HepG2 (cell line): ENCODE measurements around the gene MSI2. TPM values are rescaled to one million over a fixed set of nuclear protein-coding genes. Genes with fewer than 3 reads are reported as not detected.

Source experiments
- ATAC-seq: fragments of 200-7000 bp; cut with Tn5 transposase; 3 replicates; pipeline ENCODE4 v1.9.1; 2020; ENCODE audit warnings: mild to moderate bottlenecking, moderate library complexity
- BruUV-seq: library from RNA; stranded (reverse); fragments of 400-500 nt; replicated peaks from 2 replicates; lab custom pipeline; 2021; lab: Mats Ljungman, UMichigan
- CTCF ChIA-PET: fragments of 300-600 bp; formaldehyde crosslinking; extraction: SDS; loops from one replicate; lab custom pipeline; 2021; ENCODE audit warnings: low total read pairs, inconsistent platforms, low intra/inter-chr PET ratio; lab: Yijun Ruan, JAX
- POLR2A ChIA-PET: fragments of 350-600 bp; sonication (Branson Sonifier 250); formaldehyde crosslinking; loops from one replicate; lab custom pipeline; 2020; ENCODE audit warnings: antibody characterized with exemption, inconsistent platforms; lab: Yijun Ruan, JAX
- DNase-seq: peaks from one replicate; pipeline ENCODE4 v3.0.0-alpha.2; 2015; ENCODE audit warnings: low spot score
- FAIRE-seq: peaks from 3 replicates; lab custom pipeline; 2011; peaks lifted over from hg19 to GRCh38; lab: Jason Lieb, UNC
- H2AFZ ChIP-seq: one replicate; pipeline ENCODE4 v1.6.1; 2011; ENCODE audit warnings: low read length, inconsistent platforms
- H3K27ac ChIP-seq: fragments of 300-600 bp; 3 replicates; pipeline ENCODE4 v1.8.0; 2011; ENCODE audit warnings: mixed run types, mild to moderate bottlenecking, mixed read lengths, low read length, inconsistent platforms; ENCODE audit not compliant: insufficient read depth; ENCODE audit errors: extremely low read length
- H3K27me3 ChIP-seq, 2 experiments: fragments of 200-600 bp in 1 of 2; 2 replicates in 1 of 2; 3 replicates in 1 of 2; pipeline versions ENCODE4 v1.6.0 to v1.8.0; 2011; ENCODE audit warnings: low read length in 2 of 2, mild to moderate bottlenecking in 2 of 2, moderate library complexity in 2 of 2, inconsistent platforms in 1 of 2; ENCODE audit not compliant: insufficient read depth in 2 of 2, control insufficient read depth in 1 of 2
- H3K36me3 ChIP-seq, 2 experiments: fragments of 200-600 bp in 1 of 2; replicated peaks in 1 of 2; 2 replicates in 1 of 2; 3 replicates in 1 of 2; pipeline versions ENCODE4 v1.5.1 to v1.8.0; 2011; ENCODE audit warnings: low read length in 2 of 2, inconsistent platforms in 1 of 2; ENCODE audit not compliant: insufficient read depth in 2 of 2, control insufficient read depth in 1 of 2
- H3K4me1 ChIP-seq: 2 replicates; pipeline ENCODE4 v1.5.1; 2012; ENCODE audit warnings: low read length, inconsistent platforms; ENCODE audit not compliant: insufficient read depth
- H3K4me2 ChIP-seq: 2 replicates; pipeline ENCODE4 v1.6.0; 2011; ENCODE audit warnings: low read depth, low read length, inconsistent platforms
- H3K4me3 ChIP-seq, 3 experiments: fragments of 200-600 bp in 1 of 3; sonication (generic), shearing (Covaris generic) in 1 of 3; replicated peaks in 1 of 3; 2 replicates each; pipeline ENCODE4 v1.5.1; 2011 to 2016; ENCODE audit warnings: low read length in 3 of 3, inconsistent platforms in 2 of 3, low read depth in 2 of 3, mild to moderate bottlenecking in 2 of 3, control low read depth in 1 of 3, mixed read lengths in 1 of 3; ENCODE audit not compliant: insufficient read depth in 1 of 3
- H3K79me2 ChIP-seq: one replicate; pipeline ENCODE4 v1.6.1; 2011; ENCODE audit warnings: low read length, inconsistent platforms; ENCODE audit not compliant: insufficient read depth
- H3K9ac ChIP-seq: 2 replicates; pipeline ENCODE4 v1.6.0; 2011; ENCODE audit warnings: mild to moderate bottlenecking, low read depth, low read length, inconsistent platforms; ENCODE audit not compliant: insufficient read depth
- H3K9me3 ChIP-seq: 2 replicates; pipeline ENCODE4 v1.5.1; 2012; ENCODE audit warnings: mild to moderate bottlenecking, low read length
- H4K20me1 ChIP-seq: 2 replicates; pipeline ENCODE4 v1.6.0; 2011; ENCODE audit warnings: inconsistent platforms, mild to moderate bottlenecking, low read length, moderate library complexity; ENCODE audit not compliant: insufficient read depth
- HNRNPLL ChIP-seq: fragments of 200-400 bp; formaldehyde crosslinking; IDR thresholded peaks from 2 replicates; pipeline ENCODE4 v1.6.1; 2017; ENCODE audit warnings: mild to moderate bottlenecking, low read depth, low read length; ENCODE audit not compliant: poor library complexity, severe bottlenecking
- KDM3A ChIP-seq: IDR thresholded peaks from 2 replicates; pipeline ENCODE4 v1.6.1; 2018; ENCODE audit warnings: low read depth, missing compliant biosample characterization
- MEIS1 ChIP-seq: sonication (generic); formaldehyde crosslinking; IDR thresholded peaks from 2 replicates; pipeline ENCODE4 v1.9.0; 2021; ENCODE audit warnings: mild to moderate bottlenecking, missing genetic modification reagents, moderate library complexity, borderline replicate concordance
- SKI ChIP-seq: fragments of 450-650 bp; IDR thresholded peaks from one replicate; pipeline ENCODE4 v1.6.1; 2018; ENCODE audit warnings: mild to moderate bottlenecking; ENCODE audit not compliant: partially characterized antibody
- WIZ ChIP-seq: sonication (generic); formaldehyde crosslinking; IDR thresholded peaks from 2 replicates; pipeline ENCODE4 v1.5.1; 2020; ENCODE audit warnings: mild to moderate bottlenecking, missing genetic modification reagents
- ZBTB20 ChIP-seq: sonication (generic); formaldehyde crosslinking; IDR thresholded peaks from 2 replicates; pipeline ENCODE4 v1.8.1; 2023; ENCODE audit warnings: missing genetic modification reagents, low read depth, mild to moderate bottlenecking, borderline replicate concordance
- ZNF589 ChIP-seq: sonication (generic); formaldehyde crosslinking; conservative IDR thresholded peaks from 2 replicates; pipeline ENCODE4 v1.8.0; 2022; ENCODE audit warnings: mild to moderate bottlenecking, moderate library complexity, missing genetic modification reagents
- WGBS: methylation state at CpG from one replicate; pipeline ENCODE4 v1.1.6; 2017; ENCODE audit warnings: low lambda C conversion rate; 5-methylcytosine and 5-hydroxymethylcytosine counted together
- in situ Hi-C: cut with HindIII; loops from 2 replicates; pipeline ENCODE4 v1.10.0; 2017; ENCODE audit warnings: low pct_unique_long_range_greater_than_20kb; ENCODE audit not compliant: extremely low pct_ligation_motif_present
- intact Hi-C: fragments of 100-400 bp; cut with micrococcal nuclease; formaldehyde crosslinking; loops from one replicate; pipeline ENCODE4 v1.10.0; 2022; ENCODE audit not compliant: unreplicated experiment
- polyA plus RNA-seq, 8 experiments: library from polyadenylated mRNA; depleted of rRNA in 3 of 8; stranded (reverse) in 7 of 8; unstranded in 1 of 8; fragments of >200 nt; fragmentation: Illumina TruSeq in 4 of 8; extraction: Trizol in 4 of 8; gene quantifications; 2 replicates each; pipeline versions ENCODE4 v1.2.1 to v1.2.3, GENCODE V29; 2011 to 2016; ENCODE audit warnings: low read depth in 4 of 8, missing spikeins in 1 of 8, mixed read lengths in 1 of 8; ENCODE audit not compliant: insufficient read depth in 1 of 8
- total RNA-seq, 5 experiments: library from RNA; depleted of rRNA; stranded (reverse); fragments of >200 nt; fragmentation: Illumina TruSeq; extraction: Trizol; gene quantifications; 2 replicates each; pipeline ENCODE4 v1.2.3, GENCODE V29; 2016; ENCODE audit warnings: low read depth in 1 of 5
- TF ChIP-seq, protein P1 (sequence below): sonication (generic); formaldehyde crosslinking; IDR thresholded peaks from 2 replicates; pipeline ENCODE4 v1.8.0; 2022; ENCODE audit warnings: mild to moderate bottlenecking, missing genetic modification reagents, moderate library complexity
- TF ChIP-seq, protein P2 (sequence below): sonication (generic); formaldehyde crosslinking; IDR thresholded peaks from 2 replicates; pipeline ENCODE4 v1.5.1; 2020; ENCODE audit warnings: mild to moderate bottlenecking, missing genetic modification reagents, borderline replicate concordance
- TF ChIP-seq, protein P3 (sequence below): sonication (generic); formaldehyde crosslinking; IDR thresholded peaks from 2 replicates; pipeline ENCODE4 v1.5.0; 2020; ENCODE audit warnings: mild to moderate bottlenecking, missing genetic modification reagents, moderate library complexity
- TF ChIP-seq, protein P4 (sequence below): sonication (generic); formaldehyde crosslinking; IDR thresholded peaks from 2 replicates; pipeline ENCODE4 v1.4.0; 2020; ENCODE audit warnings: missing genetic modification reagents, borderline replicate concordance
- TF ChIP-seq, protein P5 (sequence below): sonication (generic); formaldehyde crosslinking; IDR thresholded peaks from 2 replicates; pipeline ENCODE4 v1.4.0; 2020; ENCODE audit warnings: missing genetic modification reagents
- TF ChIP-seq, protein P6 (sequence below): IDR thresholded peaks from 2 replicates; pipeline ENCODE4 v1.6.1; 2016

The MSI2 gene
- total and polyA plus RNA-seq, 2 of the 13 experiments (the other 11 are each of a cell fraction or from before 2014, with no cell fraction given) = 77.5 to 78.4 TPM

DNA sequence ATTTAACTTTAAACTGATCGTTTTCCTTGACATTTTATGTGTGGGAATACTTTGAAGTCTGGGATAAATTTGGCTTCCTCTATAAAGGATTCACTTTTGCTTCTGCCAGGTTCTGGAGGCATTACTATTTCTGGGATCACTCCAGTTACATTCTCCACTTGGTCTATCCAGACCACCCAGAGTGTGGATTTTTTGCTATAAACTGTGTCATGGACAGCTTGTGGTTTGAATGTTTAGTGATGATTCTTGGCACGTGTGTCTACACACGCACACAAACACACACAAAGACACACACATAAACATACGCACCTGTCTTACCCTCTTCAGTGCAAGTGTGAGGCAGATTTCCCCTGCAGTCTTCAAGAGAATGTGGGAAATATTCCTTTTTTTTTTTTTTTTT lies 27.4 kb upstream of the MSI2 start:
- DNase-seq (no peak), ATAC-seq (no peak), FAIRE-seq (no peak)
- POLR2A ChIA-PET = no interaction called here
- Histone ChIP-seq H3K79me2 (no peaks in the 10 kb centered on the region), H3K27ac (no peak overlapping the region), H3K4me1 (no peaks in the 10 kb centered on the region), H2AFZ (no peak overlapping the region), H3K36me3 (no peaks in the 10 kb centered on the region), H3K27me3 (peaks cover 0 to 6% of the 10 kb centered on the region in 2 experiments; a peak in 3 of 5 replicates), H3K9ac (no peak overlapping the region), H4K20me1 (no peaks in the 10 kb centered on the region), H3K4me2 (no peak overlapping the region), H3K9me3 (no peaks in the 10 kb centered on the region), H3K4me3 (no peak overlapping the region)
- no TSS peak for BruUV-seq
- WGBS = 37% methylated on average over 4 of the region's 4 CpGs
- in situ Hi-C loops (no loop called here), intact Hi-C loops (no loop called here)
- CTCF ChIA-PET = no interaction called here
- TF ChIP-seq KDM3A (CRISPR knock-in tag) (no peak), ZBTB20 (CRISPR knock-in tag) (no peak), WIZ (CRISPR knock-in tag) (no peak), SKI (no peak), HNRNPLL (no peak), ZNF589 (CRISPR knock-in tag) (no peak), MEIS1 (CRISPR knock-in tag) (no peak)
- TF ChIP-seq, protein P1, sequence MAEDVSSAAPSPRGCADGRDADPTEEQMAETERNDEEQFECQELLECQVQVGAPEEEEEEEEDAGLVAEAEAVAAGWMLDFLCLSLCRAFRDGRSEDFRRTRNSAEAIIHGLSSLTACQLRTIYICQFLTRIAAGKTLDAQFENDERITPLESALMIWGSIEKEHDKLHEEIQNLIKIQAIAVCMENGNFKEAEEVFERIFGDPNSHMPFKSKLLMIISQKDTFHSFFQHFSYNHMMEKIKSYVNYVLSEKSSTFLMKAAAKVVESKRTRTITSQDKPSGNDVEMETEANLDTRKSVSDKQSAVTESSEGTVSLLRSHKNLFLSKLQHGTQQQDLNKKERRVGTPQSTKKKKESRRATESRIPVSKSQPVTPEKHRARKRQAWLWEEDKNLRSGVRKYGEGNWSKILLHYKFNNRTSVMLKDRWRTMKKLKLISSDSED (CRISPR knock-in tag) = no peak
- TF ChIP-seq, protein P2, sequence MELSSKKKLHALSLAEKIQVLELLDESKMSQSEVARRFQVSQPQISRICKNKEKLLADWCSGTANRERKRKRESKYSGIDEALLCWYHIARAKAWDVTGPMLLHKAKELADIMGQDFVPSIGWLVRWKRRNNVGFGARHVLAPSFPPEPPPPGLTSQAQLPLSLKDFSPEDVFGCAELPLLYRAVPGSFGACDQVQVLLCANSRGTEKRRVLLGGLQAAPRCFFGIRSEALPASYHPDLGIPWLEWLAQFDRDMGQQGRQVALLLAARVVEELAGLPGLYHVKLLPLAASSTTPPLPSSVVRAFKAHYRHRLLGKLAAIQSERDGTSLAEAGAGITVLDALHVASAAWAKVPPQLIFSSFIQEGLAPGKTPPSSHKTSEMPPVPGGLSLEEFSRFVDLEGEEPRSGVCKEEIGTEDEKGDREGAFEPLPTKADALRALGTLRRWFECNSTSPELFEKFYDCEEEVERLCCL (CRISPR knock-in tag) = no peak
- TF ChIP-seq, protein P3, sequence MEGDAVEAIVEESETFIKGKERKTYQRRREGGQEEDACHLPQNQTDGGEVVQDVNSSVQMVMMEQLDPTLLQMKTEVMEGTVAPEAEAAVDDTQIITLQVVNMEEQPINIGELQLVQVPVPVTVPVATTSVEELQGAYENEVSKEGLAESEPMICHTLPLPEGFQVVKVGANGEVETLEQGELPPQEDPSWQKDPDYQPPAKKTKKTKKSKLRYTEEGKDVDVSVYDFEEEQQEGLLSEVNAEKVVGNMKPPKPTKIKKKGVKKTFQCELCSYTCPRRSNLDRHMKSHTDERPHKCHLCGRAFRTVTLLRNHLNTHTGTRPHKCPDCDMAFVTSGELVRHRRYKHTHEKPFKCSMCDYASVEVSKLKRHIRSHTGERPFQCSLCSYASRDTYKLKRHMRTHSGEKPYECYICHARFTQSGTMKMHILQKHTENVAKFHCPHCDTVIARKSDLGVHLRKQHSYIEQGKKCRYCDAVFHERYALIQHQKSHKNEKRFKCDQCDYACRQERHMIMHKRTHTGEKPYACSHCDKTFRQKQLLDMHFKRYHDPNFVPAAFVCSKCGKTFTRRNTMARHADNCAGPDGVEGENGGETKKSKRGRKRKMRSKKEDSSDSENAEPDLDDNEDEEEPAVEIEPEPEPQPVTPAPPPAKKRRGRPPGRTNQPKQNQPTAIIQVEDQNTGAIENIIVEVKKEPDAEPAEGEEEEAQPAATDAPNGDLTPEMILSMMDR (CRISPR knock-in tag) = no peak
- TF ChIP-seq, protein P4, sequence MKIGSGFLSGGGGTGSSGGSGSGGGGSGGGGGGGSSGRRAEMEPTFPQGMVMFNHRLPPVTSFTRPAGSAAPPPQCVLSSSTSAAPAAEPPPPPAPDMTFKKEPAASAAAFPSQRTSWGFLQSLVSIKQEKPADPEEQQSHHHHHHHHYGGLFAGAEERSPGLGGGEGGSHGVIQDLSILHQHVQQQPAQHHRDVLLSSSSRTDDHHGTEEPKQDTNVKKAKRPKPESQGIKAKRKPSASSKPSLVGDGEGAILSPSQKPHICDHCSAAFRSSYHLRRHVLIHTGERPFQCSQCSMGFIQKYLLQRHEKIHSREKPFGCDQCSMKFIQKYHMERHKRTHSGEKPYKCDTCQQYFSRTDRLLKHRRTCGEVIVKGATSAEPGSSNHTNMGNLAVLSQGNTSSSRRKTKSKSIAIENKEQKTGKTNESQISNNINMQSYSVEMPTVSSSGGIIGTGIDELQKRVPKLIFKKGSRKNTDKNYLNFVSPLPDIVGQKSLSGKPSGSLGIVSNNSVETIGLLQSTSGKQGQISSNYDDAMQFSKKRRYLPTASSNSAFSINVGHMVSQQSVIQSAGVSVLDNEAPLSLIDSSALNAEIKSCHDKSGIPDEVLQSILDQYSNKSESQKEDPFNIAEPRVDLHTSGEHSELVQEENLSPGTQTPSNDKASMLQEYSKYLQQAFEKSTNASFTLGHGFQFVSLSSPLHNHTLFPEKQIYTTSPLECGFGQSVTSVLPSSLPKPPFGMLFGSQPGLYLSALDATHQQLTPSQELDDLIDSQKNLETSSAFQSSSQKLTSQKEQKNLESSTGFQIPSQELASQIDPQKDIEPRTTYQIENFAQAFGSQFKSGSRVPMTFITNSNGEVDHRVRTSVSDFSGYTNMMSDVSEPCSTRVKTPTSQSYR (CRISPR knock-in tag) = no peak
- TF ChIP-seq, protein P5, sequence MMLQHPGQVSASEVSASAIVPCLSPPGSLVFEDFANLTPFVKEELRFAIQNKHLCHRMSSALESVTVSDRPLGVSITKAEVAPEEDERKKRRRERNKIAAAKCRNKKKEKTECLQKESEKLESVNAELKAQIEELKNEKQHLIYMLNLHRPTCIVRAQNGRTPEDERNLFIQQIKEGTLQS (CRISPR knock-in tag) = no peak
- TF ChIP-seq, protein P6, sequence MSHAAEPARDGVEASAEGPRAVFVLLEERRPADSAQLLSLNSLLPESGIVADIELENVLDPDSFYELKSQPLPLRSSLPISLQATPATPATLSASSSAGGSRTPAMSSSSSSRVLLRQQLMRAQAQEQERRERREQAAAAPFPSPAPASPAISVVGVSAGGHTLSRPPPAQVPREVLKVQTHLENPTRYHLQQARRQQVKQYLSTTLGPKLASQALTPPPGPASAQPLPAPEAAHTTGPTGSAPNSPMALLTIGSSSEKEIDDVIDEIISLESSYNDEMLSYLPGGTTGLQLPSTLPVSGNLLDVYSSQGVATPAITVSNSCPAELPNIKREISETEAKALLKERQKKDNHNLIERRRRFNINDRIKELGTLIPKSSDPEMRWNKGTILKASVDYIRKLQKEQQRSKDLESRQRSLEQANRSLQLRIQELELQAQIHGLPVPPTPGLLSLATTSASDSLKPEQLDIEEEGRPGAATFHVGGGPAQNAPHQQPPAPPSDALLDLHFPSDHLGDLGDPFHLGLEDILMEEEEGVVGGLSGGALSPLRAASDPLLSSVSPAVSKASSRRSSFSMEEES (CRISPR knock-in tag) = no peak
